Hematopoietic multipotent progenitor cell (in vitro differentiated cells): ENCODE data around the gene CCT6B. TPM values are rescaled to one million over a fixed set of nuclear protein-coding genes. Genes with fewer than 3 reads are reported as not detected.

Source experiments
- DNase-seq, 3 donors: peaks; one replicate each; pipeline ENCODE4 v3.0.0-alpha.2; 2011 to 2015; ENCODE audit warnings: low read depth in 2 of 3, low spot score in 2 of 3
- total RNA-seq: library from RNA; depleted of rRNA; stranded (reverse); fragments of >200 nt; gene quantifications from one replicate; pipeline ENCODE4 v1.2.3, GENCODE V29; 2012

Gene CCT6B
- total RNA-seq, 1 donor = 1.3 TPM

DNA sequence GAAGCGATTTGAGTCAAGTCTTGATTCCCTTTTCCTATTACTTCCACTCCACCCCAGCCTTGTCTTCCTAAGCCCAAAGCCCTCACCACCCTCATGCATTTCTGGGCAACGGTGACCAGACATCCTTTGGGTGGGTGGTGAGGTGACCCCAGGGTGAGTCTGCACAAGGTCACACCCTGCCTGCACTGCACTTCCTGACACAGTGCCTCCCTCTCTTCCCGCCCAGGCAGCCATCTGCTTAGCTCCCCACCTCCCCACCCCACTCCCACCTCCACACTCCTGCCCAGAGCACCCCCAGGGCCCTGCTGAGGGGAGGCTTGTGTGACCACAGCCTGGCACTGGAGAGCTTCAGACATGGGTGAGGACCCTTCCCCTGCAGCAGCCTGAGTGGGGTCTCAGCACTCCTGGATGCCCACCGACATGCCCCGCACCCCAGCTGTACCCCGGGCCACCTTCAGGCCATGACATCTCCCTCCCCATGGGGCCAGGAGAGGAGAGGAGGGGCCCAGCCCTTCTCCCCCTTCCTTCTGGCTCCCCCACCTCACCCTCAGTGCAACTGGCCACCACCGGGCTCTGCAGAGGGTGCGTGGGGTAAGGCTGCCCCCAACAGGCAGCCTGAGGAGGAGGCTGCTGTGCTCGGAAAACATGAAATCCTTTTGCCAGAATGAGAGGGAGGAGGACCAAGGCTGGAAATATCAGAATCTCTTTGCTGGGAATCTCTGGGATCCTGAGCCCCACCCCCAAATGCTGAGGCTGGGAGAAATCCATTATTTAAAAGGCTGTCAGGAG, 68.6 kb downstream of the CCT6B start:
- DNase-seq = peak in 2 of 3 donors; percentile 42 to 67

DNA sequence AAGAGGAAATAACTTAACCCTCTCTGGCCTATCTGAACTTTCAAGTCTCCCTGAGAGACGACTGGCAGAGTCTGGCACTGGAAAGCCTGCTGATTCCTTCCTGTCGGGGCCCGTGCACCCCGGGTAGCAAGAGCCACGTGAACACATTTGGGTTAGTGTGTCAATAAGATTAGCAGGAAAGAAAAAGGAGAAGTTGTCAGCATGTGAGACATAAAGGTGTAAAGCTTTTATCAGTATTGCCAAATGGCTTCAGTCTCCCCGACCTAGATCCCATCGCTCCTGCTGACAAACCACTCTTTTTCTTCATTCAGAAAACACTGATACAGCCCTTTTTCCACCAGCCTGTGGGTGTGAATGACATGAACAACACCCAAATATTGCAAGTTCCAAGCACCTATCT, 74.4 kb downstream of the CCT6B start:
- DNase-seq = peak in 2 of 3 donors; percentile 51 to 81

DNA sequence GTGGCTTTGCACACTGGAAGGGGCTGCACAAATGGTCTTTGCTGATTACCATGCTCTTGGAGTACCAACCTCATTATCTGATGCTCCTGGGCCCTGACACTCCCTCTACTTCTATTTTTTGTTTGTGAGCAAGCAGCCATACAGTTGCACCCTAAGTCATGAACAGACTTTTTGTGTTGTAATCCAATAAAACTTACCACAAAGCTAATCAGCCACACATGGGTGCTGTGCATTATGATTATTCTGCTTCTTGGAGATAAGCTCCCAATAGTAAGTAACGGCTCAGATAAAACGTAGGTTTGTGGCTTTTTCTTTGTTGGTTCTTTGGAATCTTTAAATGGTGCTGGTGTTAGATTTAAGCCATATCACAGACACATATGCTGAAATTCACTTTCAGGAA, 76.2 kb downstream of the CCT6B start:
- DNase-seq = peak in 2 of 3 donors; percentile 45 to 63

DNA sequence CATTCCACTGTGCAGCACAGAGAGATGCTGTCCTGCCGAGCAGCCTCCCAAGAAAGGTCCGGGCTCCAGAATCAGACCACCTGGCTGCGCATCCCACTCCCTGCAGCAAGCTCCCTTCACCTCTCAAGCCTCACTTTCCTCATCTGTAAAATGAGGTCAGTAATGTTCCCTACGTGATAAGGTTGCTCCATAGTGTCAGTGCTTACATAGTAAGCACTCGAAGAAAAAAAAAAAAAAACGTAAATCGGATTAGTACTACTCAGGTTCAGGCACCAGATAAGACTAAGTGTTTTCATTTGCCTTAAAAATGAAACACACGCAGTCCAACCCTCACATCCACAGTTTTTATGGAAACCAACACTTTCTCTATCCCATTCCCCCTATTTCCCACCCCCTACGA, 76.7 kb downstream of the CCT6B start:
- DNase-seq = no peak

DNA sequence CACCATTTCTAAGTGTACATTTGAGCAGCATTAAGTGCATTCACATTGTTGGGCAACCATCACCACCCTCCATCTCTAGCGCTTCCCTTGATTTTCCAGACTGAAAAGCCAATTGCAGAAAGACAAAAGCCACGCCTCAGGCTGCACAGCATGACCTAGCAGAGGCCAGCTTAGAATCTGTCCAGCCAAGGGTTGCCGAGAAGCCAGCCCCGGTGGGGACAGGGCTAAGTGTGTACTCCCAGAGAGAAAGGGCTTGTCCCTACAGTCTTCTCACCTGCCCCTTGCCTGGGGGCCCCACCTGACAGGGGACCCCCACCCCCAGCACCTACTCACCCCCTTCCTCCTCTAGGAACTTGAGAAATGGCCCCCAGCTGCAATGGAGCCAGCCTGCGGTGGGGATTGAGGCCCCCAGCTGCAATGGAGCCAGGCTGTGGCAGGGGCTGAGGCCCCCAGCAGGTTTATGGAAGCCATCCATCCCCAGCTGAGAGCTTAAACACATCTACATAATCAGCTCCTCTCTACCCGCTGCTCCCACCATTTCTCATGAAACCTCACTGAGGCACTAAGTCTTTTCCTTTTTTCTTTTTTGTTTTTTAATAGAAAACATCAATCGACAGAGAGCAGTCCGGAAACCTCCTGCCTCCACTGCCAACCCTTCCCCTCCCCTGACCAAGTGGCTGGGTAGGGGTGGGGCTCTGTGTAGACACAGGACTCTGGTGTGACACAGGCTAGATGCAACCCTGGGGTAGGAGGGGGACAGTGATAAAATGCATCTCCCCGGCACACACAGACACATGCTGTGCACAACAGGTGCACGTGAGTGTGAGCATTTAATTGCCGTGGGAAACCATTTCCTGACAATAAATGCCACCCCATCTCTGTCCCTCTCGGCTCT, 77.9 kb downstream of the CCT6B start:
- DNase-seq = no peak

DNA sequence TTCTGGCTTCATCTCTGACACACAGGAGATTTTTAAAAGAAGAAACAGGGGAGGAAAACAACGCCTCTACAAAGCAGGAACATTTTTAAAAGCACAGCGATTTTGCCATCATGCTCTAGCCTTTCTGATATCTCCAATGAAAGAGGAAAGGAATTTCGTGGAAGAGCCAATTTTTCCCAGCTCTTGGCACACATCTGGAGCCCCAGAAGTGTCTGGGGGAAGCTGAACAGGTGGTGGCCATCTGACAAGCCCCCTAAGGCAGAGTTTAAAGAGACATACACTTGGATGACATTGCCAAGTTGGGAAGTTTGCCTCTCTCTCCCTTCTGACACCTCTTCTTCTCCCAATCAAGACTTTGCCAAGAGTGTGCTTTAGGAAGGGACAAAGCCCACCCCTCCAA, 82.1 kb downstream of the CCT6B start:
- DNase-seq = no peak

Other genes starting within 250 kb of the CCT6B start
- 9.7 TPM for gene ZNF830, start 80 bp upstream of the CCT6B start, total RNA-seq
- gene LIG3, start 19.1 kb upstream of the CCT6B start, total RNA-seq = 51.7 TPM
- 24.2 TPM for gene RFFL, start 102.2 kb upstream of the CCT6B start, total RNA-seq
- gene RAD51D, start 158.4 kb upstream of the CCT6B start, total RNA-seq = 18.6 TPM
- gene FNDC8, start 160.2 kb upstream of the CCT6B start, total RNA-seq = not detected
- gene NLE1, start 180.8 kb upstream of the CCT6B start, total RNA-seq = 59.2 TPM
- under 0.01 TPM for gene UNC45B, start 186.4 kb upstream of the CCT6B start, total RNA-seq
- gene SLC35G3, start 232.9 kb upstream of the CCT6B start, total RNA-seq = not detected